ENCODE data around the gene KIAA0825.

KIAA0825 gene

DNA sequence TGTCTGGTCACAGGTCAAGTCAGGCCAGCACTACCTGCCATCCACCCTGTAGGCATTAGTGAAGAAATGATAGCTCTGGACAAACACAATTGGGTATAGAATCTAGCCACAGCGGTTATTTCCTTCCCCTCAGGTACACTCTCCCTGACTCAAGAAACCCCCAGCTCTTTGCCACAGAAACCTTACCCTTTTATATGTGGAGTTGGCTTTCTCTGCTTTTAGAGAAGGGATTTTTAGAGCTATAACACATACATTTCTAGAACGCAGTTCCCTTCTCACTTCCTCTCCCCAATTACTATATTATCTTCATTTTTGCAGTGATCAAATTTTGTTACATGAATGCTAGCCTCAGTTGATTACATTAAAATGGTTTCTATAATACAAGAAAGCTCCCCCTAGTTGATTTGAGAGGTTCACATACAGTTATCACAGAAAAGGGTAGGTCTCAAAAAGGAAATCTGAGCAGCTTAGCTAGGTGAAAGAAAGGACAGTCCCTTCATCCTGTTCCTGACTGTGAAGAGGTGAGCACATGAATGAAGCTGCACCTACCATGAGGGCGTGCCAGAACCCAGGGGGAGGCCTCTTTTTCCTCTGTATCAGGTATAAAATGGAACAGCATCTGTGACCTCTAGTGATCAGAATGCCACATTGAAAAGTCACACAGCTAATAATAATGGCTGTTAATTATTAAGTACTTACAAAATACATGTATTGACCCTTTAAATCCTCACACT lies 425.6 kb downstream of the KIAA0825 start:
- Histone ChIP-seq H2AFZ (ENCODE audit: low read depth, low read length) (no peak overlapping the region), H3K79me2 (ENCODE audit: insufficient read depth, low read length) (no peaks in the 10 kb centered on the region), H3K9me3 (ENCODE audit: insufficient read depth, low read length, severe bottlenecking) (no peaks in the 10 kb centered on the region), H3K4me3 (ENCODE audit: low read depth in 1 of 2, low read length in 2 of 2) (no peak overlapping the region), H3K4me1 (ENCODE audit: insufficient read depth, low read length) (no peaks in the 10 kb centered on the region), H3K27me3 (ENCODE audit: insufficient read depth, low read length, poor library complexity) (no peaks in the 10 kb centered on the region), H3K27ac (ENCODE audit: low read length) (no peak overlapping the region), H4K20me1 (ENCODE audit: insufficient read depth, low read length) (no peaks in the 10 kb centered on the region), H3K9ac (ENCODE audit: low read depth, low read length) (no peak overlapping the region), H3K4me2 (ENCODE audit: insufficient read depth, low read length) (no peak overlapping the region), H3K36me3 (ENCODE audit: insufficient read depth, low read length) (no peaks in the 10 kb centered on the region)
- TF ChIP-seq, protein P1, sequence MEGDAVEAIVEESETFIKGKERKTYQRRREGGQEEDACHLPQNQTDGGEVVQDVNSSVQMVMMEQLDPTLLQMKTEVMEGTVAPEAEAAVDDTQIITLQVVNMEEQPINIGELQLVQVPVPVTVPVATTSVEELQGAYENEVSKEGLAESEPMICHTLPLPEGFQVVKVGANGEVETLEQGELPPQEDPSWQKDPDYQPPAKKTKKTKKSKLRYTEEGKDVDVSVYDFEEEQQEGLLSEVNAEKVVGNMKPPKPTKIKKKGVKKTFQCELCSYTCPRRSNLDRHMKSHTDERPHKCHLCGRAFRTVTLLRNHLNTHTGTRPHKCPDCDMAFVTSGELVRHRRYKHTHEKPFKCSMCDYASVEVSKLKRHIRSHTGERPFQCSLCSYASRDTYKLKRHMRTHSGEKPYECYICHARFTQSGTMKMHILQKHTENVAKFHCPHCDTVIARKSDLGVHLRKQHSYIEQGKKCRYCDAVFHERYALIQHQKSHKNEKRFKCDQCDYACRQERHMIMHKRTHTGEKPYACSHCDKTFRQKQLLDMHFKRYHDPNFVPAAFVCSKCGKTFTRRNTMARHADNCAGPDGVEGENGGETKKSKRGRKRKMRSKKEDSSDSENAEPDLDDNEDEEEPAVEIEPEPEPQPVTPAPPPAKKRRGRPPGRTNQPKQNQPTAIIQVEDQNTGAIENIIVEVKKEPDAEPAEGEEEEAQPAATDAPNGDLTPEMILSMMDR (IDR thresholded peaks at IDR 0.05; ENCODE audit: borderline replicate concordance, extremely low read depth, low read length, poor library complexity, severe bottlenecking): no peak
- no peak for TF ChIP-seq EZH2 (IDR thresholded peaks at IDR 0.05; ENCODE audit: borderline replicate concordance, low read depth, low read length, severe bottlenecking)
- DNase-seq (no peak), ATAC-seq (ENCODE audit: insufficient read depth, low read depth) (no peak)

DNA sequence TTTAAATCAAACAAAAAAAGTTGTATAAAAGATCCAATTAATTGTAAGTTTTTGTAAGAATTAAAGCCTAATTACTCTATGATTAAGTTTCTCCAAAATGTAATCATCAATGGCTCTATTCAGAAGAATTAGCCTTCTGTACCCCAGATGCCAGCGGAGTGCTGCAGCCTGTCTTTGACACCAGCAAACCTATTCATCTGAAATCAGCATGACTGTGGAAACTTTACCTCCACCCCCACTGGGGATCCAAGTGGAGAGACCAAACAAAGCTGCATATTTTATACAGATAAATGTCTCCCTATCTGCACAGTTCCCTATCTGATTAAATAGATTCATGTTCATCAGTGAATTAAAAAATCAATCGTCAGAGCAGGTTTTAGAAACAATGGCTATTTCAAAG lies 426.8 kb downstream of the KIAA0825 start:
- Histone ChIP-seq H3K27ac (ENCODE audit: low read length) (no peak overlapping the region), H3K4me2 (ENCODE audit: insufficient read depth, low read length) (no peak overlapping the region), H3K79me2 (ENCODE audit: insufficient read depth, low read length) (no peaks in the 10 kb centered on the region), H3K27me3 (ENCODE audit: insufficient read depth, low read length, poor library complexity) (no peaks in the 10 kb centered on the region), H3K4me3 (ENCODE audit: low read depth in 1 of 2, low read length in 2 of 2) (no peak overlapping the region), H3K36me3 (ENCODE audit: insufficient read depth, low read length) (no peaks in the 10 kb centered on the region), H2AFZ (ENCODE audit: low read depth, low read length) (no peak overlapping the region), H3K4me1 (ENCODE audit: insufficient read depth, low read length) (no peaks in the 10 kb centered on the region), H4K20me1 (ENCODE audit: insufficient read depth, low read length) (no peaks in the 10 kb centered on the region), H3K9ac (ENCODE audit: low read depth, low read length) (no peak overlapping the region), H3K9me3 (ENCODE audit: insufficient read depth, low read length, severe bottlenecking) (no peaks in the 10 kb centered on the region)
- no peak for TF ChIP-seq EZH2 (IDR thresholded peaks at IDR 0.05; ENCODE audit: borderline replicate concordance, low read depth, low read length, severe bottlenecking)
- TF ChIP-seq, protein P1 (IDR thresholded peaks at IDR 0.05; ENCODE audit: borderline replicate concordance, extremely low read depth, low read length, poor library complexity, severe bottlenecking): no peak
- DNase-seq: no peak
- no peak for ATAC-seq (ENCODE audit: insufficient read depth, low read depth)

DNA sequence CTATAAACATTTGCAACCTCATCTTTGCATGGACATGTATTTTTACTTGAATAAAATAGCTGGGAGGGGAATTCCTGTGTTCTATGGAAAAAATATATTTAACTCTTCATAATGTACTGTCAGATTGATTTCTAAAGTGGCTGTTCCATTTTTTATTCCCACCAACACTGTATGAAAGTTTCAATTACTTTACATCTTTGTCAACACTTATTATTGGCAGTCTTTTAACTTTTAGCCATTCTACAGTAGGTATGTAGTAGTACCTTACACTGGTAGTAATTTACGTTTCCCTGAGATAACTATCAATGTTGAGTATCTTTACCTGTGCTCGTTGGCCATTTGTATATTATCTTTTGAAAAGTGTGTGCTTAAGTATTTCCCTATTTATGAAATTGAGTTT lies 429.7 kb downstream of the KIAA0825 start:
- no peaks in the 10 kb centered on the region for H3K4me1 ChIP-seq (ENCODE audit: insufficient read depth, low read length)
- H3K79me2 ChIP-seq (ENCODE audit: insufficient read depth, low read length): no peaks in the 10 kb centered on the region
- no peaks in the 10 kb centered on the region for H3K36me3 ChIP-seq (ENCODE audit: insufficient read depth, low read length)
- H3K27me3 ChIP-seq (ENCODE audit: insufficient read depth, low read length, poor library complexity): no peaks in the 10 kb centered on the region
- no peaks in the 10 kb centered on the region for H4K20me1 ChIP-seq (ENCODE audit: insufficient read depth, low read length)
- H3K9me3 ChIP-seq (ENCODE audit: insufficient read depth, low read length, severe bottlenecking): no peaks in the 10 kb centered on the region
- H2AFZ ChIP-seq (ENCODE audit: low read depth, low read length): no peak overlapping the region
- H3K9ac ChIP-seq (ENCODE audit: low read depth, low read length): no peak overlapping the region
- ATAC-seq (ENCODE audit: insufficient read depth, low read depth) (no peak), DNase-seq (no peak)
- no peak overlapping the region for H3K4me2 ChIP-seq (ENCODE audit: insufficient read depth, low read length)
- no peak for TF ChIP-seq EZH2 (IDR thresholded peaks at IDR 0.05; ENCODE audit: borderline replicate concordance, low read depth, low read length, severe bottlenecking)
- TF ChIP-seq, protein P1 (IDR thresholded peaks at IDR 0.05; ENCODE audit: borderline replicate concordance, extremely low read depth, low read length, poor library complexity, severe bottlenecking): no peak
- no peak overlapping the region for H3K27ac ChIP-seq (ENCODE audit: low read length)
- H3K4me3 ChIP-seq (ENCODE audit: low read depth in 1 of 2, low read length in 2 of 2): no peak overlapping the region
